ENCODE measurements around the gene UVRAG. TPM values are rescaled to one million over a fixed set of nuclear protein-coding genes. Genes with fewer than 3 reads are reported as not detected.

UVRAG gene
- polyA plus RNA-seq, 3 donors: 15.6 to 17.3 (median 16.7) TPM

DNA sequence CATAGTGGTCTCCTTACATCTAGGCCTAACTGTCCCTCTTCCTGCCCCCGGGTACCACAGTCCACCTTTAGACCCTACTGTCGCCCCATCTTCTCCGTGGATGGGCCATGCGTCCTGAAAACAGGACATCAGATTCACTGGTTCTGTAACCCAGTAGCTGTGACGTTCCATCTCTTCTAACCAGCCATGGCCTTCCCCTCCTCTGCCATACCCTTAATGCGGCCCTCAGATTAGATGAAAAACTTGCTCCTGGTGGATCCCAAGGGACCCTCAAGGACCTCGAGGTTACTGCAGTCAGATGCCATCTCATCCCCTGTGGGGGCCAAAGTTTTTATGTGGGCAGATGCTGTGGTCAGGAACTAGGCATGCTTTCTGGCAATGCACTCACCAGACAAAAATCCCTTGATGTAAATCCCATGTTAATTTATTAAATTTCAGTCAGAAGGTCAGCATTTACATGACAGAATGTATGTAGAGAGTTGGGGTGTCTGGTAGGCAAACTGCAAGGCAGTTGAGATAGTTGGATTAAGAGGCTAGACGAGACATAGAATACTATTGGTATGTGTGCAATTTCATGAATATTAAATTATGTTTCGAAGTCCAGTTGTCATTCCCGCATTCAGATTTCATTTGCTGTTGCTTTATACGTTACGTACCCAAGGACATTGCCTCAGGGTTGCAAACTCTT is 327.0 kb downstream of the UVRAG start:
- DNase-seq: no peak

DNA sequence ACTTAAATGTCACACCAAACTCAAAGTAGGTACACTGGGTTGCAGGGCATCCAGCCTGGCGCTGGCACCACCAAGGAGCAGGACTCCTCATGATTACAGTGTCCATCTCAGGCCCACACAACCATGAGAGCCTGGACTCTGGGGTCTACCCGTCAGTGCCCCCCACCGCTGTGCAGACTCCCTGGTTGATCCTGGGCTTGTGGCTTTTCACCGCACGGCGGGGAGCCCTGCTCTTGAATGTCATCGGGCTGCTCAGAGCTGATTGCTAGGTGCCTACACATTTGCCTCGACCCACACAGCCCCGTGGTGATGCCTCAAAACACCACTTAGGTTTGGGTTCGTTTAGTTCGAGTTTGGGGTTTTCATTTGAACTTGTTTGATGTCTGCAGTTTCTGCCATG is 328.3 kb downstream of the UVRAG start:
- DNase-seq: no peak

DNA sequence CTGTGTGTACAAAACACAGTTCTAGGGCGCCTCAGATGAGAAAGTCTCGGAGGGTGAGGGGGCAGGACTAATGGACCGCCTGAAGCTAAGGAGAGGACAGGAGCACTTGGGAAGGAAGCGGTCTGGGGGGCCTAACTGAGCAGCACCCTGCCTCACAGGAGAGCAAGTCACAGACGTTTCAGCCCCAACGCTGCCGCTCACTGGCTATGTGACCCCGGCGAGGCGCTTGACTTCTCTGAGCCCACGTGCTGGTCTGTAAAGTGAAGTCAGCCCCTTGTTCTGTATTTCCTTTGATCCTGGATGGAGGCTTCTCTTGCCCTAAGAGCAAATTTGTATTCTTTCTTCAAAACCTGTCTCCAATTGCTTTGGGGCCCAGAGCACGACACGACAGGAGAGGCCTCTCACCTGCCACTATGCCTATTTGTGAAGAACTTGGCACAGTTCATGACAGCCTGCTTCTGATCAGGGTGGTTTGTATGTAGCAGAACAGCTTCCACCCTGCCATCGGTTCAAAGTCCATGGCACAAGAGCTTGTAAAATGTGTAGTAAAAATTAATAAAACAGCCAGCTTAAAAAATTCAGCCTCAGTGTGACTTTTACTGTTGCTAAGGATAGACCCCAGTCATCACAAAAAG is 332.2 kb downstream of the UVRAG start:
- no peak for DNase-seq

DNA sequence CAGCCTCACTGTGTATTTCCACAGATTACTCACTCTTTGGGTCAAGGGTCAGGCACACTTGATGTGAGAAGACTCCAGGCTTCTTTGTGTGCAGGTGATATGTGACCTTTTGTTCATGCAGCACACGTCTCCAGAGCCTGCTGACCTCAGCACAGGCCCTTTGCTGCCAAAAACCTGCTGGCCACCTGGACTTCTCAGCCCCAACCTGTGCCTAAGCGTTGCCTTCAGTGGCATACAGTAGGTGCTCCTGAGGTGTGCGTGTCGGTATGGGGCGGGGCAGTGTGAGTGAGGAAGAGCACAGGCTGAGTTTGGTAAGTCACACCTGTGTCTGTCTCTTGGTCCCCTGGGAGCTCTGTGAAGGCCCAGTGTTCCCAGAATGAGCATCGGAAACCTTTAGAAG is 333.2 kb downstream of the UVRAG start:
- DNase-seq: no peak

DNA sequence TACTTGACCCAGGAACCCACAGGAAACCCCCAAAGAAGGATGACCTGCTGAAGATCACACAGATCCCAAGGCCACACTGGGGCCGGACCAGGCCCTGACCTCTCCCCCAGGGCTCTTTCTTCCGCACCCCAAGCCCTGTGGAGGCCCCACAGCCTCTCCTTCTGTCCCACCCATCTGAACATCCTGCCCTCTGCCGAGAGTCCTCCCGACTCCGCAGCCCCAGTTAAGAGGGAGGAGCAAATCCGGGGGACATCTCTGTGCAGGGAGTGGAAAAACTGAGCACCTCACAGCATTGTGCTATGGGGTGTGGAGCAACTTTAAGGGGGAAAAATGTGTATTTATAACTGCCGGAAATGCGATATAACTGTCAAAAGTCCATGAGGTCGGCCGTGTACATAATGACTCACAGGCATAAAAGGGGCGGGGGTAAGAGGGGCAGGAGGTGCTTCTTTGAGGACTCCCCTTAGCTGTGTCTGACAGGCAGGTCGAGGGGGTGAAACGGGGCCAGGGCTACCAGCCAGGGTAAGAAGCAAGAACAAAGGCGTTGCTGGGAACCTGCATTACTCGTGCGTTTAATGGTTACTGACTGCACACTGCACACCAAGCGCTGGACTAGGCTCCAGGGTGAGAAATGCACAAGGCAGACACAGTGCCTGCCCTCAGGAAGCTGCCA is 334.1 kb downstream of the UVRAG start:
- DNase-seq: no peak

DNA sequence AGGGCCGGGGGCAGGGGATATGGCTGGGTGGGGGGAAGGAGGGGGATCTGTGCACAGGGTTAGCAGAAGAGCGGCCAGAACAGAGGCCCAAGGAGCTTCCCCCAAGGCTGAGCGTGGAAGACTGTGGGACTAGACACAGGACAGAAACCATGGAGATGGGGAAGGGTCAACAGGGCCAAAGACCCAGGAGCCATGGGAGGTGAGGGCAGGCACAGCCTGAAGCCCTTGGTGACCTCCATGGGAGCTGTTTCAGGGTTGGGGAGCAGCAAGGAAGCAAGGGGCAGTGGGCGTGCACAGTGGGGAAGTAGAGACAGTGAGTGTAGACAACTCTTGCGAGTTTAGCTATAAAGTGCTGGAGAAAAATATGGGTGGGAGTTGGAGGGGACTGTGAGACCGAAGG is 334.7 kb downstream of the UVRAG start:
- DNase-seq: no peak

DNA sequence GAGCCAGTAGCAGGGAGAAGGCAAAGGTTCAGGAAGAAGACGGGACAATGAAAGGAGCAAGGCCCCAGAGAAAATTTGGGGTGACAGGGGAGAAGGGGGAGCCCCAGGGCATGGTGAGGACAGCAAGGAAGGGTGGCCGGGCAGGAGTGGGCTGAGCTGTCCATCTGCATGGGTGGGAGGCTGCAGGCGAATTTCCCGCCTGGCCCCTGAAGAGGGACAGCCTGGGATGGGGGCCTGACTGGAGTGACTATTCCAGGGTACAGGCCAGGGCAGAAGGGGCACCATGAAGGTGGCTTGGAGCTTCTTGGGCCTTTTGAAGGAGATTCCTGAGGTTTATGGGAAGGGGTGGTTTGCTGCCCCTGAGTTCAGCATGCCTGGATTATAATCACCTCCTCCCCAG is 335.1 kb downstream of the UVRAG start:
- DNase-seq: no peak

DNA sequence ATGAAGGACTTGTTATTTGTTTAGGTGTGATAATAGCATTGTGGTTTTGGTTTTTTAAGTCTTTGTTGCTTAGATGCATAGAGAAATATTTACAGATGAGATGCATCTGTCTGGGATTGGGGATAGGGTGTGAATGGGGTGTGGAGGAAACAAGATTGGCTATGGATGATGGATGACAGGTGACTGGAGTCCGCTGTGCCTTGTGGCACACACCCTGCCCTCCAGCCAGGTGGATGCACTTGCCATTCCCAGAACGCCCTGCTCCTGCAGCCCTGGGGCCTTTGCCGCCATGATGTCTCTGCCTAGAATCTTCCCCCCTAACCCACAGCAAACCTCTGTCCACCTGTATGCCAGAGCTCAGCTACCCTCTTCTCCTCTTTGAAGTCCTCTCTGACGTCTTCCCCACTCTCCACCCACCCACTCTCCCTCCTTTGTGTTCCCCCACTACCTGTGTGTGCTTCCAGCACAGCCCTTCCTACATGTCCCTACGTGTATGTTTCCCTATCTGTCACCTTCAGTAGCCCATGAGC is 336.6 kb downstream of the UVRAG start:
- DNase-seq: no peak

DNA sequence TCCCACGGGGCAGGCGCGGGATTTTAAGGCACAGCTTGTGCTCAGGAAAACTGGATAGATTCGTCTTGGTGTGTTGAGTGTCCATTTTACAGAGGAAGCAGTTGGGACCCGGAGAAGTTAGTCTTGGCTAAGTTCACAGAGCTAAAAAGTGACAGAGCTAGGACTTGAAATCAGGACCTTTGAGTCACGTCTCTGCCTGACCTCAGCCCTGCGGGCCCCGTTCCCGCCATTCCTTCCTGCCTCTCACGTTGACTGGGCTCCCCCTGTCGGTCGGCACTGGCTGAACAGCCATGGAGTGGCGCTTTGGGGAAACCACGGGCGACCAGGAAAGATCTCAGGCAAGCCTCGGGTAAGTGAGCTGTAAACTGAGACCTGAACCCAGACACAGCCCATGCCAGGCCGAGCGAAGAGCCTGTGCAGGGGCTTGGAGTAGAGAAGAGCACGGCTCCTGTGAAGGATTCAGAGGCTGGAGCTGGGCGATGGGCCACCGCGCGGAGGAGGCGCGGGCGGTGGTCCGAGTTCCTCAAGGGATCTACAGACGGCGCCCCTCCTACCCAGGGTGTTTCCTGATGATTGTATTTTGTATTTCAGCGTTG is 337.2 kb downstream of the UVRAG start:
- peak; percentile 72 for DNase-seq

DNA sequence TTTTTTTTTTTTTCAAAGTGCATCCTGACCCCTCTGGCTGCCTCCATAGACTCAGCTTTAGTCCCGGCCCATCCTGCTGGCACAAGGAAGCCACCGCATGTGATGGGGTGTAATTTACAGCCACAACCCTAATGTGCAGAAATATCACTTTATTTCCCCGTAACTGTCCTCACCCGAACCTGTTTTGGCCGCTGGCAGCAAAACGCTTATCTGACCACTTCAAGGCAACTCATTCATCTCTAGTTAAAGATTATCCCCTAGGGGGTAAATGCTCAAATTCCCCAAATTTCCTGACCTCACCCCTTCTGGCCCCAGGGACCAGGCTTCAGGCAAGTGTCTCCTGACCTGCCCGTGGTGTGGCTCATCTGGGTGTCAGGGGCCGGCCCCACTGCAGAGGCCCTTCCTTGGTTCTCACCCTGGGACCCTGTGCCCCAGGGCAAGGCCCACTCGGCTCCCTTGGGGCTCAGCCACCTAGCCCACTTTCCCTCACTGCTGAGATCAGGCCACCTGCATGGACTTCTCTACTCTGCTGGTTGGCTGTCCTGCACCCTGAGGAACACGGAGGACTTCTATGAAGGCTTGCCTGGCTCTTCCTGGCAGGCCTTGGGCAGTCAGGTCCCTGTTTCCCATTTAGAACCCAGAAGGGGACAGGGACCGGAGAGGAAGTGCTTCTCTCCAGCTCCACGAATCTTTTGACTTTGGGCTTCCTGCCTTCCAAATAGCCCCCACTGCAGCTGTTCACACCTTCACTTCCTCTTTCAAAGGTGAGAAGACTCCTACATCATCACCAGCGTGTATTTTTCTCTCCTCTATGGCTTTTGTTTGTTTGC is 337.9 kb downstream of the UVRAG start:
- DNase-seq: no peak

DNA sequence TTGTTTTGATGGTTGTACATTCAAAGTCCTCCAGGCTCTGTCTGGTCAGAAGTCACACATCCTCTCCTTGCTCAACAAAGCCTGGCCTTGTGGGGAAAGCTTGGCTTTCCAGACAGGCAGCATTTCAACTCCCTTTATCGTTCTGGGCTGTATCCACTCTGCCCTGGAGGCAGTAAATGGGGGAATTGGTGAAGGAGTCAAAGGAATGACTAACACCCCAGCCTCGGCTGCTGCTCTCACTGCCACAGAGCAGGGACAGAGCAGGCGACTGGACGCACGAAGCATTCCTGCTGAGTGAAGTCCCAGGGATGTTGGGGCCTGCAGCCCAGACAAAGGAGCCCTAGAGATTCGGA is 338.5 kb downstream of the UVRAG start:
- no peak for DNase-seq

DNA sequence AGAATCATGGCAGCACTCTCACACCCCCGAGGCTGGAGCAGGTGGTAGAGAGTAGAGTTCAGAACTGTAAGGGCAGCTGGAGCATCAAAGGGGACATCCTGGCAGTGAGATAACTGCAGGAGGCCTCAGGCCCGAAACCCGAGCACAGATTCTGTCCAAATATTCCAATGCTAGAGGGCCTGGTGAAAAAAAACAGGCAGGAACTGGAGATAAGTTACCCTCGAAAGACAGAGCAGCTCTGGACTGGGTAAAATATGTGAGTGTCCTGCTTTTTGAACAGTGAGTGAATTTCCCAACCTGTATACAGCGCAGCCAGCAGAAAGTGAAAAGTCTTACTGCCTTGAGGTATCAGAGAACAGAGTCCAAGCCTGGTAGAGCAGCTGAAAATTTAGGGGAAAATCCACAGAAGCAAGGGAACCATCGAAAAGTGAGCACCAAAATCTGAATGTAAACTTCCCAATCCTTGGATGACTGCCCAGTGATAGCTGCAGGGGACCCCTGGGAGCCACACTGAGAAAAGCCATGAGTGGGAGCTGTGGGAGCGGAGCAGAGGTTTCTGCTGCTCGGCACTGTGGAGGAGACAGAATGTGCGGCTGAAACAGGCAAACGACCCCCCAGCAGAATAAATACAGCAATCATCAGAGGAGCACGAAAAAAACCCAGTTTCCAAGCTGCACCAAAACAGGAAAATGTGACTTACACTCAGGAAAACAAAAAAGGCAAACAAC is 340.7 kb downstream of the UVRAG start:
- DNase-seq: no peak

DNA sequence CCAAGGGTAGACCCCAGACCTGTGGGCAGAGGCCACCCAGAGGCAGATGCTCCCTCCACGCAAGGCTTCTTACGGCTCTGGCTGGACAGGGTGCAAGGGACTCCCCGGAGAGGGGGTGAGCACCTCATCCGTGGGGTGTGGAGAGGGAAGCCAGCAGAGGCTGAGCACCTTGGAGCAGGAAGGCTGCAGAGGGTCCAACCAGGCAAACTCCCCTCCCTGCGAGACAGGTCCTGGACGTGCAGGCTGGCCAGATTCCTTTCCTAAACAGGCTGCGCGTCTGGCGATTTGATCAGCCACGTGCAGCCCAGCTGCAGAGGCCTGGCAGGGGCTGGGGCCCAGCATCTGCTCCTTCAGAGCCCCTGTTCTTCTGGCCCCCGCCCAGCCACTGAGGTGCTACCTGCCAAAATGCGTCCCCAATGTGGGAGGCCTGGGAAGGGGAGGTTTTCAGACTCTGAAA is 342.0 kb downstream of the UVRAG start:
- no peak for DNase-seq

DNA sequence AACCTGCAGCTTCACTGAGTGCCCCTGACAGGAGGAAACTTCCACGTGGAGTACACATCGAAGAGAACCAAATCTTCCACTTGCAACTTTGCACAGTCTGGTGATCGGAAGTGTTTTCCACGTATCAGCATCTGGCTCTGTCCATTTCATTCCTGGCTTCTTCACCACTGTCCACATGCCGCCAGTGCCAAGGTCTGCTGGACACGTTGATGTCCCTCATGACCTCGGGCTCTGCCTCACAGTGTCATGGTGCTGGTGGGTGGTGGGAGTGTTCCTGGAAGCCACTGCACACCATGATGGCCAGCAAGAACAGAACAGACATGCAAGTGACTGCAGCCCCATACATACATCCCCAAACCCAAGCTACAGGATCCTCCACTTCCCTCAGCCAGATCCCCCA is 342.9 kb downstream of the UVRAG start:
- DNase-seq: no peak

DNA sequence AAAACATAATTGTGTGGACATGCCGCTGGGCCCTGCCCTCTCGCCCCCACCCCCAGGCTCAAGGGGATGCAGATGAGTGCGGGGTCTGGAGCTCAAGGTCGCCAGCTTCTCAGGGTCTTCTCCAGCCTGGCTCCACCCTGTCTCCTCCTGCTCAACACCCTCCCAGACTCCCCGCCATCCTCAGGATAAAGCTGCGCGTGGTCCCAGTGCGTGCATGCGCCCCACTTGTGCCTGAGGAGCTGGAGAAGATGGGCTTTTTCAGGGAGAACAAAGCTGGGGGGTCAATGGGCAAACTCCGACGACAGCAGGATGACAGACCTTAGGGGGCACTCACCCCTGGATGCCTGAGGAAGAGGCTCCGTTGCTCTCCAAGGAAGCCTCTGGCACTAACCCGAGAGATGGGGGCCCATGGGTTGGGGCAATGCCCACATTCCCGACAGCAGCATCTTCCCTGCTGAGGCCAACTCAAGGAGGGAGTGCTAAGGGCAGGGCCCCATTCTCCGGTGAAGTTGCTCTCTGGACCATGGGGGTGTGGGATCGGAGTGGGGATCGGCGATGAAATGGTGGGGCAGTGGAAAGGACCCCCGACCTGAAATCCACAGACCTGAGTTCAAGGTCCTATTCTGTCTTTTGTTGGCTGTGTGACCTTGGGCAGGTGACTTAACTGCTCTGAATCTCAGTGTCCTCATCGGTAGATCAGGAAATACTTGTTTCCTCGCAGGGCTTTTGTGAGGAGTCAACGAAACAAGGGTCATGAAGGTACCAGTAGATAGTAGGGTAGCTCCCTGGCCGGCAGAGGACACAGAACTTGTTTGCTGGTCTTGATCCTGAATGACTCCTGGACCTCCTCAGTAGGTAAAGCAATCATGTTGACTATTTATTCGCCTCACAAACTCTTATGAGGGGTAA is 343.6 kb downstream of the UVRAG start:
- no peak for DNase-seq

DNA sequence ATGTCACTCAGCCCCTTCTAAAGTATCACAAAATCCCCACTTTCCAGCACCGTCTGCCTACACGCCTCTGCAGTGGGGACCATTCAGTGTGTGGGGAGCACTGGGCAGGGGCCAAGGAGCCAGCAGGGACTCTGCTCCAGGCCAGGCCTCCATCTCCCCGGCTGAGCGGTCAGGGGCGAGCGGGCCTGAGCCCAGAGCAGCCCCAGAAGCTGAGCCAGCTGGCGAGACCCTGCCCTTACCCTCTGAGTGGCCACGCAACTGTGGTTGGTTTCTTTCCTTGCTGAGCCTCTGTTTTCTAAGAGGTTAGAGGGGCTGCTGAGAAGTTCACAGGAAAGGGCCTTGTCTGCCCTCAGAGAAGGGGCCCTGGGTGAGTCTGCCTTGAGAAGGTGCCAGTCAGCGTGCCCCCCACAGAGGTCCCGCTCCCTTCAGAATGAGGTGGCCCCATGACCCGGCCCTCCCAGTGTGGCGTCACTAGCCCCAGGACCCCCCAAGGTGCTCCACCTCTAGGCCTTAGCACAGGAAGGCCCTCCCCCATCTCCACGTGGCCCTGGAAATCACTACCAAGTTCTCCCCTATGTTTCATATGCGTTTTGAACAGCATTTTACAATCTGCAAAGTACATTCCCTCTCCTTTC is 344.4 kb downstream of the UVRAG start:
- DNase-seq: no peak

DNA sequence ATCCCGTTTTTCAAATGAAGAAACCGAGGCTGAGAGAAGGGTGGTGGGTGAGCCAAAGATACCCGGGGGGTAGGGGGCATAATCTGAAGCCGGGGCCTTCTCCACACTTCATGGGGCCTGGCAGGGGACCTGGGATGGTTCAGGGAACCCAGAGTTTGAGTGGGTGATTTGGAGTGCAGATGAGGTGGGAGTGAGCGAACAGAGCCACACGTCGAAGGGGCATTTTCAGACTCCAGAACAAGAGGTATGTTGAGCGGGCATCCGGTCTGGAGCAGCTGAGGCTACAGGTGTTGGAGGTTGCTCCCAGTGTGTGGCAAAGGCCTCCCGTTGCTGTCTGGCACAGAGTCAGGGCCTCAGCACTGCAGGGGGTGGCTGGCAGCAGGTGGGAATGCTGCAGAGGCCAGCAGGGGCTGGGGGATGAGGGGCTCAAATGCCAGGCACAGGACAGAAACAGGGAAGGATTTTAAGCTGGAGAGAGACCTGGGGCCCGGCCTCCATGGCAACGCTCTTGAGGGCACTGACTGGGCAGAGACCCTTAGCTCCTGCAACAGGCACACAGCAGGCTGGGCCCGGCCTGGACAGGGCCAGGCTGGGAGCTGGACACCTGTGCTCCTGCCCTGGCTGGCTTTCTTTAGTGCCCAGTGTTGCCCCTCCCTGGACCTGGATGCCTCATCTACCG is 345.1 kb downstream of the UVRAG start:
- DNase-seq: no peak

DNA sequence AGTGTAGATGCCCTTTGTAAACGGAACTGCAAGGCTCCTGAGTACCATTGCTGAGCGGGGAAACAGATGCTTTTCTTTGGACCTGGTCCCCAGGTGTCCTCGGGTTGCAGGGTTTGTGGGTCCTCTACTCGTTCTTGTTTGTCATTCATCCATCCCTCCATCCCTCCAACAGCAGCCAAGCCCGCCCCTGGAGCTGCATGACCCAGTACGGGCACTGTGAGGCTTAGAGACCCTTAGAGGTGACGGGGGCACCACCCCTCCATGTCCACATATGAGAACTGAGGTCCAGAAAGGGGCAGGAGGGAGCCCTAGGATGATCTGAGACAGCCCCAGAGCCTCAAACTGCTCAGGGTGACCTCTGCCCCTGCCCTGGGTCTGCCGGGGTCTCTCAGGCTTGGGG is 345.8 kb downstream of the UVRAG start:
- DNase-seq: no peak
